Measurements from ENCODE around the gene PCSK5.

GRCh38 chr9:75909776-75910175, 19.3 kb downstream of the PCSK5 start:
- TF ChIP-seq, protein P1, sequence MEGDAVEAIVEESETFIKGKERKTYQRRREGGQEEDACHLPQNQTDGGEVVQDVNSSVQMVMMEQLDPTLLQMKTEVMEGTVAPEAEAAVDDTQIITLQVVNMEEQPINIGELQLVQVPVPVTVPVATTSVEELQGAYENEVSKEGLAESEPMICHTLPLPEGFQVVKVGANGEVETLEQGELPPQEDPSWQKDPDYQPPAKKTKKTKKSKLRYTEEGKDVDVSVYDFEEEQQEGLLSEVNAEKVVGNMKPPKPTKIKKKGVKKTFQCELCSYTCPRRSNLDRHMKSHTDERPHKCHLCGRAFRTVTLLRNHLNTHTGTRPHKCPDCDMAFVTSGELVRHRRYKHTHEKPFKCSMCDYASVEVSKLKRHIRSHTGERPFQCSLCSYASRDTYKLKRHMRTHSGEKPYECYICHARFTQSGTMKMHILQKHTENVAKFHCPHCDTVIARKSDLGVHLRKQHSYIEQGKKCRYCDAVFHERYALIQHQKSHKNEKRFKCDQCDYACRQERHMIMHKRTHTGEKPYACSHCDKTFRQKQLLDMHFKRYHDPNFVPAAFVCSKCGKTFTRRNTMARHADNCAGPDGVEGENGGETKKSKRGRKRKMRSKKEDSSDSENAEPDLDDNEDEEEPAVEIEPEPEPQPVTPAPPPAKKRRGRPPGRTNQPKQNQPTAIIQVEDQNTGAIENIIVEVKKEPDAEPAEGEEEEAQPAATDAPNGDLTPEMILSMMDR (IDR thresholded peaks at IDR 0.05; ENCODE audit: low read depth, low read length, missing input control) = no peak
- TF ChIP-seq YY1 (IDR thresholded peaks at IDR 0.05) = no peak
- TF ChIP-seq, protein P2, sequence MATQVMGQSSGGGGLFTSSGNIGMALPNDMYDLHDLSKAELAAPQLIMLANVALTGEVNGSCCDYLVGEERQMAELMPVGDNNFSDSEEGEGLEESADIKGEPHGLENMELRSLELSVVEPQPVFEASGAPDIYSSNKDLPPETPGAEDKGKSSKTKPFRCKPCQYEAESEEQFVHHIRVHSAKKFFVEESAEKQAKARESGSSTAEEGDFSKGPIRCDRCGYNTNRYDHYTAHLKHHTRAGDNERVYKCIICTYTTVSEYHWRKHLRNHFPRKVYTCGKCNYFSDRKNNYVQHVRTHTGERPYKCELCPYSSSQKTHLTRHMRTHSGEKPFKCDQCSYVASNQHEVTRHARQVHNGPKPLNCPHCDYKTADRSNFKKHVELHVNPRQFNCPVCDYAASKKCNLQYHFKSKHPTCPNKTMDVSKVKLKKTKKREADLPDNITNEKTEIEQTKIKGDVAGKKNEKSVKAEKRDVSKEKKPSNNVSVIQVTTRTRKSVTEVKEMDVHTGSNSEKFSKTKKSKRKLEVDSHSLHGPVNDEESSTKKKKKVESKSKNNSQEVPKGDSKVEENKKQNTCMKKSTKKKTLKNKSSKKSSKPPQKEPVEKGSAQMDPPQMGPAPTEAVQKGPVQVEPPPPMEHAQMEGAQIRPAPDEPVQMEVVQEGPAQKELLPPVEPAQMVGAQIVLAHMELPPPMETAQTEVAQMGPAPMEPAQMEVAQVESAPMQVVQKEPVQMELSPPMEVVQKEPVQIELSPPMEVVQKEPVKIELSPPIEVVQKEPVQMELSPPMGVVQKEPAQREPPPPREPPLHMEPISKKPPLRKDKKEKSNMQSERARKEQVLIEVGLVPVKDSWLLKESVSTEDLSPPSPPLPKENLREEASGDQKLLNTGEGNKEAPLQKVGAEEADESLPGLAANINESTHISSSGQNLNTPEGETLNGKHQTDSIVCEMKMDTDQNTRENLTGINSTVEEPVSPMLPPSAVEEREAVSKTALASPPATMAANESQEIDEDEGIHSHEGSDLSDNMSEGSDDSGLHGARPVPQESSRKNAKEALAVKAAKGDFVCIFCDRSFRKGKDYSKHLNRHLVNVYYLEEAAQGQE (IDR thresholded peaks at IDR 0.05) = no peak
- TF ChIP-seq JUND (IDR thresholded peaks at IDR 0.05) = no peak
- TF ChIP-seq, protein P3, sequence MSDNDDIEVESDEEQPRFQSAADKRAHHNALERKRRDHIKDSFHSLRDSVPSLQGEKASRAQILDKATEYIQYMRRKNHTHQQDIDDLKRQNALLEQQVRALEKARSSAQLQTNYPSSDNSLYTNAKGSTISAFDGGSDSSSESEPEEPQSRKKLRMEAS (IDR thresholded peaks at IDR 0.05) = no peak
- no peak for TF ChIP-seq RXRA (IDR thresholded peaks at IDR 0.05)
- no peak for TF ChIP-seq SP1 (IDR thresholded peaks at IDR 0.05)
- TF ChIP-seq TAF1 (conservative IDR thresholded peaks at IDR 0.05) = no peak
- TF ChIP-seq NR2F2 (IDR thresholded peaks at IDR 0.05) = no peak
- no peak for TF ChIP-seq FOXA1 (IDR thresholded peaks at IDR 0.05)
